ENCODE measurements around the gene SLC13A3. TPM values are rescaled to one million over a fixed set of nuclear protein-coding genes. Genes with fewer than 3 reads are reported as not detected.

SLC13A3 gene
- total and polyA plus RNA-seq, 2 donors (not counting 3 experiments of a cell fraction or from before 2014, with no cell fraction given) = 0.11 to 0.40 TPM

DNA sequence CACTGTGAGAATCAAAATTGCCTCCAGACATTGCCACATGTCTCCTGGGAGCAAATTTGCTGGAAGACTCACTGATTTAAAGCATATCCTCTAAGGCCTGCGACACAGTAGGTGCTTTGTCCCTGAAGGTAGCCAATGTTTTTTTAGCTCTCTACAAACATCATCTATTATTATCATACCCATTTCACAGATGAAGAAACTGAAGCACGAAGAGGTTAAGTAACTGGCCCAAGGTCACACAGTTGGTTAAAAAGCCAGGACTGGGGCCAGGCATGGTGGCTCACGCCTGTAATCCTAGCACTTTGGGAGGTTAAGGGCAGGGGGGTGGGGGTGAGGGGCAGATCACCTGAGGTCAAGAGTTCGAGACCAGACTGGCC, 12.4 kb downstream of the SLC13A3 start:
- FAIRE-seq (no peak), DNase-seq (ENCODE audit: low read depth, low spot score) (no peak)
- no peaks in the 10 kb centered on the region for H3K36me3 ChIP-seq (ENCODE audit: control insufficient read depth in 2 of 2, extremely low read depth in 1 of 2, insufficient read depth in 2 of 2, low read length in 2 of 2)
- H3K4me2 ChIP-seq (ENCODE audit: insufficient read depth, low read length) = no peak overlapping the region
- CTCF ChIA-PET = no interaction called here
- H3K4me3 ChIP-seq (replicated peaks in 1 of 3; ENCODE audit: insufficient read depth in 1 of 3, low read depth in 1 of 3, low read length in 3 of 3) = no peak overlapping the region
- POLR2A ChIA-PET = no interaction called here
- dilution Hi-C loops (cut with MboI; ENCODE audit: extremely low pct_ligation_motif_present, low sequenced_read_pairs) (no loop called here), intact Hi-C loops (cut with micrococcal nuclease) (no loop called here)
- no peaks in the 10 kb centered on the region for H3K9me1 ChIP-seq (replicated peaks; ENCODE audit: control insufficient read depth, extremely low read depth, insufficient read depth, low read length)
- H3K9ac ChIP-seq (replicated peaks; ENCODE audit: extremely low read depth, insufficient read depth, low read length) = no peak overlapping the region
- H3K9me3 ChIP-seq (replicated peaks; ENCODE audit: control insufficient read depth, insufficient read depth, low read length) = no peaks in the 10 kb centered on the region
- H3K27me3 ChIP-seq (ENCODE audit: control insufficient read depth in 2 of 2, insufficient read depth in 2 of 2, low read length in 2 of 2) = no peaks in the 10 kb centered on the region
- no peak overlapping the region for H3K27ac ChIP-seq (ENCODE audit: insufficient read depth, low read depth, low read length)
- no peaks in the 10 kb centered on the region for H3K79me2 ChIP-seq (ENCODE audit: control insufficient read depth, insufficient read depth, low read length)
- H4K20me1 ChIP-seq (replicated peaks; ENCODE audit: control insufficient read depth, extremely low read depth, insufficient read depth, low read length) = no peaks in the 10 kb centered on the region
- no peaks in the 10 kb centered on the region for H3K4me1 ChIP-seq (ENCODE audit: control insufficient read depth, extremely low read depth, insufficient read depth, low read length)
- BruUV-seq (replicated peaks) = no TSS peak
- H2AFZ ChIP-seq (ENCODE audit: low read depth, low read length) = no peak overlapping the region
- no peak for TF ChIP-seq POLR2AphosphoS5 (IDR thresholded peaks at IDR 0.05; ENCODE audit: insufficient read depth, low read depth, low read length)
- TF ChIP-seq EZH2 (IDR thresholded peaks at IDR 0.05; ENCODE audit: borderline replicate concordance, low read depth, low read length, severe bottlenecking) = no peak
- no peak for TF ChIP-seq MYC (IDR thresholded peaks at IDR 0.05; ENCODE audit: low read depth, low read length)
- TF ChIP-seq POLR2A (IDR thresholded peaks at IDR 0.05; ENCODE audit: low read depth, low read length) = no peak
- no peak for TF ChIP-seq CTCF (IDR thresholded peaks at IDR 0.05; ENCODE audit: extremely low read depth in 1 of 2, insufficient read depth in 1 of 2, low read depth in 1 of 2, low read length in 2 of 2)
- TF ChIP-seq, protein P1, sequence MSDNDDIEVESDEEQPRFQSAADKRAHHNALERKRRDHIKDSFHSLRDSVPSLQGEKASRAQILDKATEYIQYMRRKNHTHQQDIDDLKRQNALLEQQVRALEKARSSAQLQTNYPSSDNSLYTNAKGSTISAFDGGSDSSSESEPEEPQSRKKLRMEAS (IDR thresholded peaks at IDR 0.05; ENCODE audit: insufficient read depth, insufficient read length) = no peak
- TF ChIP-seq JUN (IDR thresholded peaks at IDR 0.05; ENCODE audit: borderline replicate concordance, insufficient read depth, insufficient read length, low read depth) = no peak
- no peak for TF ChIP-seq FOS (IDR thresholded peaks at IDR 0.05; ENCODE audit: borderline replicate concordance, insufficient read depth, low read length)
- no peak for TF ChIP-seq GATA2 (IDR thresholded peaks at IDR 0.05; ENCODE audit: insufficient read depth, insufficient read length, low read depth, low read length)
